Gastrocnemius medialis (tissue), 4 donors: ENCODE results near the gene IL1A. TPM values are rescaled to one million over a fixed set of nuclear protein-coding genes. Genes with fewer than 3 reads are reported as not detected.

ENCODE experiments used
- ATAC-seq, 2 donors: fragments of 150-250 bp; one replicate each; pipeline ENCODE4 v1.9.1; 2016
- DNase-seq, 2 donors: peaks; one replicate each; pipeline ENCODE4 v3.0.0-alpha.2; 2019
- H3K27ac ChIP-seq, 4 donors: fragments of 200-600 bp; sonication (generic); 1 replicate in 1 of 4; 2 replicates in 3 of 4; pipeline ENCODE4 v1.5.1; 2016 to 2018; ENCODE audit warnings: mild to moderate bottlenecking in 2 of 4, moderate library complexity in 1 of 4
- H3K27me3 ChIP-seq, 3 donors: fragments of 200-600 bp; sonication (generic) in 2 of 3; 1 replicate in 1 of 3; 2 replicates in 2 of 3; pipeline versions ENCODE4 v1.5.1 to v1.6.0; 2016 to 2019; ENCODE audit warnings: mild to moderate bottlenecking in 1 of 3, moderate library complexity in 1 of 3
- H3K36me3 ChIP-seq, 2 donors: fragments of 200-600 bp; sonication (generic) in 1 of 2; one replicate each; pipeline ENCODE4 v1.5.1; 2017 to 2018
- H3K4me1 ChIP-seq, 2 donors: fragments of 200-600 bp; sonication (generic) in 1 of 2; one replicate each; pipeline ENCODE4 v1.5.1; 2016 to 2017; ENCODE audit warnings: mild to moderate bottlenecking in 2 of 2
- H3K4me3 ChIP-seq, 4 donors: fragments of 200-600 bp; sonication (generic) in 3 of 4; 1 replicate in 1 of 4; 2 replicates in 3 of 4; pipeline ENCODE4 v1.5.1; 2016 to 2019; ENCODE audit warnings: mild to moderate bottlenecking in 2 of 4
- H3K9me3 ChIP-seq, 3 donors: fragments of 200-600 bp; sonication (generic) in 2 of 3; 1 replicate in 1 of 3; 2 replicates in 2 of 3; pipeline ENCODE4 v1.5.1; 2016 to 2019
- POLR2A ChIP-seq, 2 donors: fragments of 450-650 bp; IDR thresholded peaks; one replicate each; pipeline ENCODE4 v1.6.1; 2017; ENCODE audit warnings: antibody characterized with exemption in 2 of 2, mild to moderate bottlenecking in 2 of 2, moderate library complexity in 2 of 2
- in situ Hi-C, 4 donors: fragments of 200-750 bp; cut with MboI; loops; one replicate each; pipeline versions ENCODE4 v1.15.0 to v1.8.0; 2017; ENCODE audit warnings: low sequenced_read_pairs in 4 of 4
- intact Hi-C: fragments of 100-400 bp; cut with DNase I; formaldehyde crosslinking; loops from one replicate; pipeline ENCODE4 v1.15.1; 2023; ENCODE audit warnings: low total_unique reads
- total RNA-seq, 4 donors: library from RNA; depleted of rRNA; stranded (reverse); fragments of >200 nt; gene quantifications; one replicate each; pipeline versions ENCODE4 v1.1.0 to v1.2.3, GENCODE V29; 2016
- TF ChIP-seq, protein P1 (sequence below), 5 experiments: fragments of 450-650 bp in 3 of 5; fragments of 200-600 bp in 2 of 5; sonication (generic) in 2 of 5; IDR thresholded peaks in 4 of 5; conservative IDR thresholded peaks in 1 of 5; 1 replicate in 4 of 5; 2 replicates in 1 of 5; pipeline ENCODE4 v1.5.1; 2016 to 2019; ENCODE audit warnings: antibody characterized with exemption in 5 of 5, mild to moderate bottlenecking in 3 of 5, moderate library complexity in 3 of 5

The IL1A gene
- total RNA-seq, 4 donors from 2014 or later: not detected

GRCh38 chr2:112772322-112772721, 12.0 kb downstream of the IL1A start:
- DNase-seq (no peak), ATAC-seq (no peak)
- Histone ChIP-seq H3K27ac (no peak overlapping the region), H3K4me3 (no peak overlapping the region), H3K9me3 (no peaks in the 10 kb centered on the region), H3K36me3 (no peaks in the 10 kb centered on the region), H3K27me3 (no peaks in the 10 kb centered on the region), H3K4me1 (no peaks in the 10 kb centered on the region)
- intact Hi-C loops: no loop called here
- no peak for TF ChIP-seq POLR2A (IDR thresholded peaks at IDR 0.05)
- TF ChIP-seq, protein P1, sequence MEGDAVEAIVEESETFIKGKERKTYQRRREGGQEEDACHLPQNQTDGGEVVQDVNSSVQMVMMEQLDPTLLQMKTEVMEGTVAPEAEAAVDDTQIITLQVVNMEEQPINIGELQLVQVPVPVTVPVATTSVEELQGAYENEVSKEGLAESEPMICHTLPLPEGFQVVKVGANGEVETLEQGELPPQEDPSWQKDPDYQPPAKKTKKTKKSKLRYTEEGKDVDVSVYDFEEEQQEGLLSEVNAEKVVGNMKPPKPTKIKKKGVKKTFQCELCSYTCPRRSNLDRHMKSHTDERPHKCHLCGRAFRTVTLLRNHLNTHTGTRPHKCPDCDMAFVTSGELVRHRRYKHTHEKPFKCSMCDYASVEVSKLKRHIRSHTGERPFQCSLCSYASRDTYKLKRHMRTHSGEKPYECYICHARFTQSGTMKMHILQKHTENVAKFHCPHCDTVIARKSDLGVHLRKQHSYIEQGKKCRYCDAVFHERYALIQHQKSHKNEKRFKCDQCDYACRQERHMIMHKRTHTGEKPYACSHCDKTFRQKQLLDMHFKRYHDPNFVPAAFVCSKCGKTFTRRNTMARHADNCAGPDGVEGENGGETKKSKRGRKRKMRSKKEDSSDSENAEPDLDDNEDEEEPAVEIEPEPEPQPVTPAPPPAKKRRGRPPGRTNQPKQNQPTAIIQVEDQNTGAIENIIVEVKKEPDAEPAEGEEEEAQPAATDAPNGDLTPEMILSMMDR (IDR thresholded peaks at IDR 0.05 in 4 of 5, conservative IDR thresholded peaks at IDR 0.05 in 1 of 5): no peak
- in situ Hi-C loops: no loop called here

GRCh38 chr2:112768432-112768831, 15.9 kb downstream of the IL1A start:
- no peak for ATAC-seq
- H3K36me3 ChIP-seq: no peaks in the 10 kb centered on the region
- intact Hi-C loops: no loop called here

GRCh38 chr2:112767693-112768330, 16.5 kb downstream of the IL1A start:
- intact Hi-C loops: no loop called here
- no peaks in the 10 kb centered on the region for H3K9me3 ChIP-seq
- no peak for ATAC-seq

More at GRCh38 chr2:112768432-112768831, 15.9 kb downstream of the IL1A start:
- H3K4me1 ChIP-seq: peaks cover 4 to 13% of the 10 kb centered on the region in 2 donors
- TF ChIP-seq, protein P1 (IDR thresholded peaks at IDR 0.05 in 4 of 5, conservative IDR thresholded peaks at IDR 0.05 in 1 of 5): no peak
- TF ChIP-seq POLR2A (IDR thresholded peaks at IDR 0.05): no peak
- no peak for DNase-seq
- H3K27ac ChIP-seq: peak overlapping the region in 2 of 4 donors; percentile 0 to 33
- H3K27me3 ChIP-seq: no peaks in the 10 kb centered on the region
- no peak overlapping the region for H3K4me3 ChIP-seq
- no peaks in the 10 kb centered on the region for H3K9me3 ChIP-seq
- in situ Hi-C loops: no loop called here

GRCh38 chr2:112765251-112765650, 19.0 kb downstream of the IL1A start:
- Histone ChIP-seq H3K36me3 (no peaks in the 10 kb centered on the region), H3K4me1 (peaks cover 4 to 13% of the 10 kb centered on the region in 2 donors), H3K27ac (no peak overlapping the region), H3K9me3 (no peaks in the 10 kb centered on the region), H3K4me3 (peak overlapping the region; percentile 76 to 92 (median 80)), H3K27me3 (no peaks in the 10 kb centered on the region)
- intact Hi-C loops: no loop called here
- in situ Hi-C loops: no loop called here
- TF ChIP-seq, protein P1 (IDR thresholded peaks at IDR 0.05 in 4 of 5, conservative IDR thresholded peaks at IDR 0.05 in 1 of 5): no peak
- TF ChIP-seq POLR2A (IDR thresholded peaks at IDR 0.05): no peak
- DNase-seq (no peak), ATAC-seq (no peak)

More at GRCh38 chr2:112767693-112768330, 16.5 kb downstream of the IL1A start:
- Histone ChIP-seq H3K27ac (peak overlapping the region in 2 of 4 donors; percentile 0 to 35), H3K4me3 (peak overlapping the region in 3 of 4 donors; percentile 1 to 14 (median 5)), H3K36me3 (no peaks in the 10 kb centered on the region), H3K4me1 (peaks cover 4 to 13% of the 10 kb centered on the region in 2 donors), H3K27me3 (no peaks in the 10 kb centered on the region)
- no peak for DNase-seq
- in situ Hi-C loops: no loop called here
- no peak for TF ChIP-seq POLR2A (IDR thresholded peaks at IDR 0.05)
- TF ChIP-seq, protein P1 (IDR thresholded peaks at IDR 0.05 in 4 of 5, conservative IDR thresholded peaks at IDR 0.05 in 1 of 5): no peak
